Measurements from ENCODE around the gene ACO1. TPM values are rescaled to one million over a fixed set of nuclear protein-coding genes. Genes with fewer than 3 reads are reported as not detected.
A peak's percentile ranks its signal among the peaks of the same experiment; 100 is the strongest.

Gene ACO1
- total RNA-seq, 4 donors from 2014 or later = 9.7 to 23.7 (median 15.5) TPM

GRCh38 chr9:32378993-32379729, 5.3 kb upstream of the ACO1 start:
- WGBS, 2 donors = 13 to 18% methylated on average over 5 of the region's 5 CpGs
- DNase-seq (ENCODE audit: low spot score in 2 of 2) = peak in 1 of 2 donors; percentile 33
- no peak for TF ChIP-seq POLR2A (IDR thresholded peaks at IDR 0.05)
- peak in 1 of 3 donors; percentile 63 for TF ChIP-seq CTCF (IDR thresholded peaks at IDR 0.05)
- H3K4me3 ChIP-seq (ENCODE audit: low read depth, poor library complexity, severe bottlenecking) = no peak overlapping the region
- intact Hi-C loops (cut with DNase I; ENCODE audit: low total_unique reads) = loop anchor here (5.0 kb wide), 1 partner anchor 203 kb away; no protein-coding TSS in a partner anchor

- intact Hi-C loops (cut with DNase I; ENCODE audit: low total_unique reads) = no loop called here
- DNase-seq (ENCODE audit: low spot score in 2 of 2) = no peak
- WGBS, 2 donors = 82 to 83% methylated on average over 3 of the region's 3 CpGs
- H3K4me3 ChIP-seq (ENCODE audit: low read depth, poor library complexity, severe bottlenecking) = no peak overlapping the region
- no peak for TF ChIP-seq CTCF (IDR thresholded peaks at IDR 0.05)
- no peak for TF ChIP-seq POLR2A (IDR thresholded peaks at IDR 0.05)
Observed at GRCh38 chr9:32380944-32381343, 3.5 kb upstream of the ACO1 start.

- no peak overlapping the region for H3K4me3 ChIP-seq (ENCODE audit: low read depth, poor library complexity, severe bottlenecking)
- intact Hi-C loops (cut with DNase I; ENCODE audit: low total_unique reads) = no loop called here
- no peak for TF ChIP-seq POLR2A (IDR thresholded peaks at IDR 0.05)
- no peak for TF ChIP-seq CTCF (IDR thresholded peaks at IDR 0.05)
- no peak for DNase-seq (ENCODE audit: low spot score in 2 of 2)
- 75 to 77% methylated on average over 14 of the region's 14 CpGs for WGBS, 2 donors
Observed at GRCh38 chr9:32382565-32383320, 1.7 kb upstream of the ACO1 start.

- TF ChIP-seq POLR2A (IDR thresholded peaks at IDR 0.05) (no peak), CTCF (IDR thresholded peaks at IDR 0.05) (no peak)
- DNase-seq (ENCODE audit: low spot score in 2 of 2) = no peak
- intact Hi-C loops (cut with DNase I; ENCODE audit: low total_unique reads) = no loop called here
- peak overlapping the region; percentile 58 for H3K4me3 ChIP-seq (ENCODE audit: low read depth, poor library complexity, severe bottlenecking)
- WGBS, 2 donors = 0 to 3% methylated on average over 13 of the region's 13 CpGs
Observed at GRCh38 chr9:32384002-32384363, 460 bp upstream of the ACO1 start.

- 50 to 57% methylated on average over 2 of the region's 2 CpGs for WGBS, 2 donors
- intact Hi-C loops (cut with DNase I; ENCODE audit: low total_unique reads) = no loop called here
- TF ChIP-seq CTCF (IDR thresholded peaks at IDR 0.05) (no peak), POLR2A (IDR thresholded peaks at IDR 0.05) (no peak)
- no peak for DNase-seq (ENCODE audit: low spot score in 2 of 2)
- peak overlapping the region; percentile 58 for H3K4me3 ChIP-seq (ENCODE audit: low read depth, poor library complexity, severe bottlenecking)
Observed at GRCh38 chr9:32385152-32385884, 875 bp downstream of the ACO1 start.
